Activated naive CD4-positive, alpha-beta T cell treated with anti-CD3 and anti-CD28 coated beads, Interleukin-2, amount 50 U/mL, for 72 hours (primary cell): ENCODE results near the gene POLG. TPM values are rescaled to one million over a fixed set of nuclear protein-coding genes. Genes with fewer than 3 reads are reported as not detected.

Experiments
- ATAC-seq, 2 donors: fragments of 150-1000 bp; cut with Tn5 transposase; 2 replicates each; pipeline ENCODE4 v1.10.0; 2021; ENCODE audit warnings: mild to moderate bottlenecking in 2 of 2, moderate library complexity in 2 of 2
- DNase-seq, 2 donors: peaks; one replicate each; pipeline ENCODE4 v3.0.0; 2021 to 2022; ENCODE audit warnings: low spot score in 2 of 2
- H3K27ac Mint-ChIP-seq, 2 donors: one replicate each; pipeline ENCODE4 v1.8.0; 2022; ENCODE audit warnings: mild to moderate bottlenecking in 2 of 2, mixed read lengths in 2 of 2
- H3K36me3 Mint-ChIP-seq, 2 donors: one replicate each; pipeline ENCODE4 v1.8.0; 2022; ENCODE audit warnings: mixed read lengths in 2 of 2
- H3K9me3 Mint-ChIP-seq, 2 donors: one replicate each; pipeline ENCODE4 v1.8.0; 2022; ENCODE audit warnings: mixed read lengths in 2 of 2
- total RNA-seq, 2 donors: library from RNA; stranded (reverse); gene quantifications; one replicate each; pipeline ENCODE4 v1.2.3, GENCODE V29; 2022

The POLG gene
- total RNA-seq, 2 donors from 2014 or later = 76.1 to 83.7 TPM

DNA sequence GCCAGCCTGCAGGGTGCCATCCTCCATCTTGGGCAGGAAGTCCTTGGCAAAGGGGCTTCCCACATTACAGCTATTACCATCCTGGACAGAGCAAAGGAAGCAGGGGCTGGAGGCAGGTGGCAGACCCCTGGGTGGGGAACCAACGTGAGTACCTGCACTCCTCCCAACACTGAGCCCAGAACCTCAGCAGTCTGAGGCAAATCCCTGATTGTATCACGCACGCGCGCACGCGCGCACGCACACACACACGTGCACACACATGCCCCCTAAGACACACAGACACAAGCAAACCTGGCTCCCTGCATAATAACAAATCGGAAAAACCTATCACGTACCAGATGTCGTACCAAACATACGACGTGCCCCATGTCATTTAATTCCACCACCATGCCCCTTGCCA lies 11.8 kb downstream of the POLG start:
- H3K27ac Mint-ChIP-seq = peak overlapping the region; percentile 63 to 70
- H3K36me3 Mint-ChIP-seq = peaks cover 13 to 18% of the 10 kb centered on the region in 2 donors
- no peak for DNase-seq
- ATAC-seq = no peak
- no peaks in the 10 kb centered on the region for H3K9me3 Mint-ChIP-seq

DNA sequence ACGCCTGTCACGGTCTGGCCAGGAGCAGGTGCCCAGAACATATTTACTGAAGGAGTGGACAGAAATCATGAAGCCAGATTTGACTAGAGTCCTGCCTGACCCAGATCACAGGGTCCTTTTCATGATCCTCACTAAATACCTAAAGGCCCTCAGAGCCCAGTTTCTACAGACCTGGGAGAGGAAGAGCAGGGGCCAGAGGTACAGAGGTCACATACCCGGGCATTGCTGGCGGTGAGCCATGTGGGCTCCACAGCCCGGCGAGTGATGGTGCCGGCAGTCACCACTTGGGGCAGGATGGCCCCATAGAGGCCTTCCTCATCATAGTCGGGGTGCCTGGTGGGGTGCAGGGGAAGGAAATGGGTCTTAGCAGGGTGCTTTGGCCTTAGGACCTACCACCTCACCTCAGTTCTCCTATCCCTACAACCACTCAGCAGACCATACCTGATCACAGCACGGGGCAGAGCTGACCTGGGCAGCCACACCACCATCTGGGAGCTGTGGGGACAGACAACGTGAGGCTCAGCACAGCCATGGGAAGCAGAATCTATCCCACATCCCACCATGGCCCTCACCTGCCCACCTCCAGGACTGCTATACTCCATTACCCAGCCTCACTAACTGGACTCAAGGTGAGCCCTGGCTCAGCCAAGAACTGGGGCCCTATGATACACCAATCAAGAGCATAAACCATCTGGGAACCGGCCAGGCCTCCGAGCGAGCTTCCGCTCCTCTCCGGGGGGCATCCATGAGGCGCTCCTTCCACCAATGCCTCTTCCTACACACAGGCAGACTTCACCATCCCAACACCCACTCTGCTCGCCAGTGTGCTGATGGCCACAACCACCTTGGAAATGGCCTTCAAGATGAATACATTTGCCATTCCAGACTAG lies 12.9 kb downstream of the POLG start:
- Mint-ChIP-seq H3K9me3 (no peaks in the 10 kb centered on the region), H3K36me3 (peaks cover 7 to 19% of the 10 kb centered on the region in 2 donors), H3K27ac (peak overlapping the region; percentile 63 to 72)
- peak in 1 of 2 donors; percentile 6 for ATAC-seq
- no peak for DNase-seq

- no peak for ATAC-seq
- no peaks in the 10 kb centered on the region for H3K9me3 Mint-ChIP-seq
These were observed 14.4 kb downstream of the POLG start for GRCh38 chr15:89320200-89320599.

DNA sequence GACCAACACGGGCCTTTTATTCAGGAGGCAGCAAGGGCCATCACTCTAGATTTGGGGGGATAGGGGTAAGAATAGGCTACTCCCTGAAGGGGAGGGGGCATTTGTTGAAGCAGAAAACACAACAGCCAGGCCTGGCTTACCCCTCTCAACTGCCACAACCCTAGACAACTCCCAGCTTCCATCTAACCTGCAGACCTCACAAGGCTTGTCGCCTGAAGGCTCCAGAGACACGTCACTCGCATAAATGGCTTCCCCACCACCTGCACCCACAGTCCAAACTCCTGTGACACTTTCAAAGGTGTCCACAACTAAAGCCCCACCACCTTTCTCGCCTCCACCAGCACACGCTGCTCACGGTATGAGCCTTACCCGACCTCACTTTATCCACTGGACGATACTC lies 14.9 kb downstream of the POLG start:
- Mint-ChIP-seq H3K9me3 (no peaks in the 10 kb centered on the region), H3K36me3 (peaks cover 17 to 30% of the 10 kb centered on the region in 2 donors), H3K27ac (peak overlapping the region; percentile 79 to 96)
- DNase-seq = no peak
- ATAC-seq = no peak

More at GRCh38 chr15:89320200-89320599, 14.4 kb downstream of the POLG start:
- Mint-ChIP-seq H3K36me3 (peaks cover 13 to 26% of the 10 kb centered on the region in 2 donors), H3K27ac (peak overlapping the region; percentile 50 to 79)
- no peak for DNase-seq

DNA sequence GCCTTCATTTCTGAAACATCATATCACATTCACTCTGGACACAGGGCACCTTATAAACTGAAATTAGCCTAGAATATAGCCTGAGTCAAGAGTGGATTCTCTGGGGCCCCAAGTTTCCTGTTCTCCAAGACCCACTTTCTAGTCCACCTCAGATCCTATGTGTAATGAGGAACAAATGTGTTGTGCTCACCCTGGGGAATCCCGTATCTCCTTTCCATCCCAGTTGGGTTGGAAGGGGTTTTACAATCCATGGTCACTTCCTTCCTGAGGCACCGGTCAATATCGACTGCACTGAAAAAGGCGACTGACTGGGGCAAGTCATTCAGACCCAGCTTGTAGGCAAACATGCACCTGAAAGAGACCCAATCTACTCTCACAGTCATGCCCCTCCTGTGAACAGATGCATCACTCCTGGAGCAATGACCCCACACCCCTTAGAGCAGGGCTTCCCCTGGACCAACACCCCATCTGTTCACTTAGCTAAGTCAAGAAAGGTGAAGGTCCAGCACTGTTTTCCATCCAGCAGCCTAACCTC lies 17.4 kb downstream of the POLG start:
- ATAC-seq = peak in 1 of 2 donors; percentile 80

DNA sequence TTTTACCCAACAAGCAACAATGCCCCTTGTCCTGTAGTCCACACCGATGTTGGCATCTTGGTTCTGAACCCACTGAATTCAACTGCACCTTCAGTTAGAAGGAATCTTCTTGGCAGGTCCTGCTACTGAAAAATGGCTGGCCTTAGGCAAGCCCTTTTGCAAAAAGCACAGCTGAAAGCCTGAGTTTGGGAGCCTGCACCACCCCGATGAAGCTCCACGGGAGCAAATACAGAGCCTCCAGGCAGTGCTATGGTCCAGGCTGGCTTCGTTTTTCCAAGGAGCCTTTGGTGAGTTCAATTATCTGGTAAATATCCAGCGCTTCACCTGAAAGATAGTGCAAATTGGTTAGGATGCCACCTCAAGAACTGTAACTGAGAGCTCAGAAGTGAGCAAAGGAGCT lies 18.1 kb downstream of the POLG start:
- no peak for DNase-seq
- Mint-ChIP-seq H3K36me3 (peaks cover 21 to 47% of the 10 kb centered on the region in 2 donors), H3K27ac (peak overlapping the region in 1 of 2 donors; percentile 80), H3K9me3 (no peaks in the 10 kb centered on the region)
- no peak for ATAC-seq

More for the DNA sequence above, 17.4 kb downstream of the POLG start:
- H3K9me3 Mint-ChIP-seq = no peaks in the 10 kb centered on the region
- peak overlapping the region; percentile 80 to 88 for H3K27ac Mint-ChIP-seq
- no peak for DNase-seq
- peaks cover 16 to 46% of the 10 kb centered on the region in 2 donors for H3K36me3 Mint-ChIP-seq

DNA sequence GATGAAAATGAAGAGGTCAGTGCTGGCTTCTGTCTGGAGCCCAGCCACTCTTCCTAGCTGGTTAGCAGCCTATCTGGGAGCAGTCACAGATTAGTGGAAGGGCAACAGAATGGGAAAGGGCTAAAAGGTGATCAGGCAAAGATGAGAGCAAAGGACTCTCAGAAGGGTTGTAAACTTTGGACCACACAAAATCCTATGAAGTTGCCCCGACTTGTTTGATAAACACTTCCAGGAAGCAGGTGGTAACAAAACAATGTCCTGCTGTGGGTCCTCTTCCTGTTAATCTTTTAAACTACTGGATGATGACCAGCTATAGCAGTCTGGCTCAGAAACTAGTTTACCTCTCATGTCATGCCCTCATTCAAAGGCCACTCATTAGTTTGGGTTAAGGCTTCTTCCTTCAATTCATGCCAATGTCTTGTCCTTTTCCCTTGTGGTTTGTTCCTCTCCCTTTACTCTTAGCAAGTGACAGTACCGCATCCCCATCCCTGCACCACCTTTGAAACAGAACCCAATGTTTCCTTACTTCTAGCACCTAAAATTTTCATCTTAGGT lies 19.2 kb downstream of the POLG start:
- peaks cover 26 to 50% of the 10 kb centered on the region in 2 donors for H3K36me3 Mint-ChIP-seq
- H3K9me3 Mint-ChIP-seq = no peaks in the 10 kb centered on the region
- peak overlapping the region; percentile 72 to 80 for H3K27ac Mint-ChIP-seq
- DNase-seq (no peak), ATAC-seq (no peak)

DNA sequence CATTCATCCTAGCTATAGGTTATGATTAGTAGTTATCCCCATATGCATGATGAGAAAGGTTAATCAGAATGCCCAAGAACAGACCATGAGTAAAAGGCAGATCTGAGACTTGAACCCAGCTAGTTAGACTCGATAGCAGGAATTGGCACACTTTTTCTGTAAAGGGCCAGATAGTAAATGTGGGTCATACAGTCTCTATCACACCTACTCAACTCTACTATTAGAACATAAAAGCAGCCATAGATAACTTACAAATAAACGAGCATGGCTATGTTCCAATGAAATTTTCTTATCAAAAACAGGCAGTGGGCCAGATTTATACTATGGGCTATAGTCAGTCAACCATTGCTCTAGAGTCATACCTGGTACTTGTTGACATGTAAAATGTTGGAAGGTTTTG lies 24.6 kb downstream of the POLG start:
- ATAC-seq (no peak), DNase-seq (no peak)
- peaks cover 39 to 46% of the 10 kb centered on the region in 2 donors for H3K36me3 Mint-ChIP-seq
- H3K27ac Mint-ChIP-seq = peak overlapping the region; percentile 15 to 37
- no peaks in the 10 kb centered on the region for H3K9me3 Mint-ChIP-seq

- Mint-ChIP-seq H3K27ac (no peak overlapping the region), H3K9me3 (no peaks in the 10 kb centered on the region), H3K36me3 (peaks cover 36 to 54% of the 10 kb centered on the region in 2 donors)
- DNase-seq (no peak), ATAC-seq (no peak)
These were observed 26.4 kb downstream of the POLG start for GRCh38 chr15:89308236-89308635.

- ATAC-seq (no peak), DNase-seq (no peak)
- Mint-ChIP-seq H3K9me3 (no peaks in the 10 kb centered on the region), H3K36me3 (peaks cover 41 to 54% of the 10 kb centered on the region in 2 donors), H3K27ac (peak overlapping the region in 1 of 2 donors; percentile 46)
These were observed 26.8 kb downstream of the POLG start for GRCh38 chr15:89307791-89308190.

DNA sequence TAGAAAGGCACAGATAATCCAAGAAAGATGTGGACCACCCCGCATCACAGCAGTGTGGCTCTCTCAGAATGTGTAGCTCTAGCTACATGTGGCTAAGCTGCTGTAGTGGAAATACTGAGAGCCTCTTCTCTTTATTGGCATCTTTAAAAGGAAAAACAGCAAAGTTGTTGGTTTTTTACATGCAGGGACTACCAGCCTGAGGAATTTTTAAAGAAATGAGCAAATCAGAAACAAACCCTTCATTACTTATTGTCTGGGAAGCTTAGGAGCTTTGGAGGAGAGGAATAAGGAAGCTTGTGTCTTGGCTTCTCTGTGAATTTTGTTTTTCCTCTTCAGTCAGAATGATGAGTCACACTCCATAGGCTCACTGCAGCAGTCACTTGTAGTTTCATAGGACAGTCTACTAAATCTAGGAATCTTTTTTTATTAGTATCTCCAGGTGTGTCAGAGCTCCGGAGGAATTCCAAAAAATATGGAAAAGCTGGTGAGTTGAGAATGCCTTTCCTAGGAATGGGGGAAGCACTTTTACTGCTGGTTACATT lies 27.5 kb downstream of the POLG start:
- DNase-seq = no peak
- peak overlapping the region; percentile 41 to 46 for H3K27ac Mint-ChIP-seq

GRCh38 chr15:89305395-89305794 lies 29.2 kb downstream of the POLG start:
- peaks cover 43 to 51% of the 10 kb centered on the region in 2 donors for H3K36me3 Mint-ChIP-seq
- no peaks in the 10 kb centered on the region for H3K9me3 Mint-ChIP-seq
- no peak for DNase-seq
- H3K27ac Mint-ChIP-seq = no peak overlapping the region
- no peak for ATAC-seq

More for the DNA sequence above, 27.5 kb downstream of the POLG start:
- Mint-ChIP-seq H3K9me3 (no peaks in the 10 kb centered on the region), H3K36me3 (peaks cover 41 to 48% of the 10 kb centered on the region in 2 donors)
- no peak for ATAC-seq

- Mint-ChIP-seq H3K36me3 (peaks cover 50 to 52% of the 10 kb centered on the region in 2 donors), H3K9me3 (no peaks in the 10 kb centered on the region), H3K27ac (no peak overlapping the region)
- no peak for DNase-seq
- ATAC-seq = no peak
These were observed 30.6 kb downstream of the POLG start for GRCh38 chr15:89303986-89304385.

DNA sequence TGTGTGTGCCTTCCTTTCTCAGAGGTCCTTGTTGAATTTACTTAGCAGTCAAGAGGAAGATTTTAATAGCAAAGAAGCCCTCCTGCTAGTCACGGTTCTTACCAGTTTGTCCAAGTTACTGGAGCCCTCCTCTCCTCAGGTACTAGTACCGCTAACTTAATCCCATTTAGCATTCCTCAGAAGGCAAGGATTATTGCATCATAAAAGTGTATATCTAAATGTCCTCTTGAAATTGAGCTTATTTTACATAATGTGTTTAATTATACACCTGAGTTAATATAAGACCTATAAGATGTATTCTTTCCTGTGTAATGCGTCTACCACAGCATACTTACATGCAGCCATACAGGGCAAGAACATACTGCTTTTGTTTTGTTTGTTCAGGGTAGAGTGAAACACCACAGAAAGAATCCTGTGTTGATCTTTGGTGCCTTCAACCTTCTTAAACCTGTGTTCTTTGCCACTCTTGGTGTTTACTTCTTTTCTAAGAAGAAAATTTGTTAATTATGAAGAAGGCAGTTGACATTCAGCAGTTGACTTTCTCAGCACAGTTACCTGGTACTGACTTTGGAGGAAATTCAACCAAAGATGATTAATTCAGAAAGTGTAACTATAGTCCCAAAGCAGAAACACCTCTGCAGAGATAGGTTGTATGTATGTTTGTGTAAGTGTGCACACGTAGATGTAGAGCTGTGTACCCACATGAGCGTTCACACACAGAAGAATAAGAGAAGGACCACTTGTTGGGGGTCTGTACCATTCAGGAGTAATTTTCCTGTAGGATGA lies 33.1 kb downstream of the POLG start:
- peak in 1 of 2 donors; percentile 76 for ATAC-seq
- H3K27ac Mint-ChIP-seq = peak overlapping the region in 1 of 2 donors; percentile 12

GRCh38 chr15:89299896-89300295 lies 34.7 kb downstream of the POLG start:
- H3K9me3 Mint-ChIP-seq = no peaks in the 10 kb centered on the region
- no peak overlapping the region for H3K27ac Mint-ChIP-seq
- ATAC-seq = no peak
- no peak for DNase-seq
- peaks cover 39 to 55% of the 10 kb centered on the region in 2 donors for H3K36me3 Mint-ChIP-seq

More for the DNA sequence above, 33.1 kb downstream of the POLG start:
- H3K9me3 Mint-ChIP-seq = no peaks in the 10 kb centered on the region
- DNase-seq = no peak
- peaks cover 46 to 51% of the 10 kb centered on the region in 2 donors for H3K36me3 Mint-ChIP-seq

GRCh38 chr15:89293012-89293411 lies 41.6 kb downstream of the POLG start:
- peaks cover 13 to 54% of the 10 kb centered on the region in 2 donors for H3K36me3 Mint-ChIP-seq
- DNase-seq (no peak), ATAC-seq (no peak)
- no peaks in the 10 kb centered on the region for H3K9me3 Mint-ChIP-seq
- no peak overlapping the region for H3K27ac Mint-ChIP-seq
